Fibroblast of skin of abdomen (primary cell): ENCODE results near the gene TIMP2.
A peak's percentile ranks its signal among the peaks of the same experiment; 100 is the strongest.
"Not testable (repeated sequence)": the region's sequence is repeated elsewhere in the genome, so short reads cannot be mapped to it uniquely, and the experiment has no call there.

Experiments
- DNase-seq: peaks from one replicate; pipeline ENCODE4 v3.0.0-alpha.2; 2013

TIMP2 gene

GRCh38 chr17:78954684-78955083 is 29.5 kb upstream of the TIMP2 start:
- no peak for DNase-seq

DNA sequence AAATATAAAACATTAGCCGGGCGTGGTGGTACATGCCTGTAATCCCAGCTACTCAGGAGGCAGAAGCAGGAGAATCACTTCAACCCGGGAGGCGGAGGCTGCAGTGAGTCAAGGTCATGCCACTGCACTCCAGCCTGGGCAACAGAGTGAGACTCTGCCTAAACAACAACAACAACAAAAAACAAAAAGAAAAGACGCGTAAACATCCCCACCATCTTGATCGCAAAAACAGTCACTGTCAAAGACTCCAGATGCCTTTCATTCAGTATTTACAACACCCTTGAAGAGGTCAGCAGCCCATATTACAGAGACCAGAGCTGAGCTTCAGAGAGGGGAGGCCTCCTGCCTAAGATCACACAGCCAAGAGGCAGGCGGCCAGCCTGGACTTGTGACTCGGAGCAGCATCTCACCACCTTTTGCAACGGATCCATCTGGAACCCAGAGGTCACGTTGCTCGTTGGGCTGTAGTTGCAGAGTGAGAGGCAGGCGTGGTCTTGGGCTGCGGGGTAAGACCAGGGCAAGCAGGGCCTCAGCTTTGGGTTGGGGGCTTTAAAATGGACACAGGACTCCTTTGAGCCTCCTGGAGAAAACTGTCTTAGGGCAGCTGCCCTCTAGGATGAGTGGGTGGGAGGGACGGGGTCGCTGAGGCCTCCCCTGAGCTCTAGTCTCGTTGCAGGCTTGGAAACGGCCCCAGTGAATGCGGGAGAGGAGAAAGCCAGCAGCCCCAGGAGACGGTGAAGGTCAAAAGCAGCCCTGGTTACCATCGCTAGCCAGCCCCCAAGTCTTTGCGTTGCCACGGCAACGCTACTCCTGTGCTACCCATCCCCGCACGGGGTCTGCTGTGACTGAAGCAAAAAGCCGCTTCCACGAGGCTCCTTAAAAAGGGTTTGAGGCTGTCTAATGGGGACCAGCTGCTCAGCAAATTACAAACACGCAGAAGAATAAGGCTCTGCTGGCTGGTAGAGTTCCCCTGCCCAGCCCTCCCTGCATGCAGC is 28.5 kb upstream of the TIMP2 start:
- DNase-seq = peak; percentile 28

- no peak for DNase-seq
Observed at GRCh38 chr17:78952706-78953105, 27.5 kb upstream of the TIMP2 start.

- DNase-seq = peak; percentile 19
Observed at GRCh38 chr17:78951967-78952551, 26.9 kb upstream of the TIMP2 start.

DNA sequence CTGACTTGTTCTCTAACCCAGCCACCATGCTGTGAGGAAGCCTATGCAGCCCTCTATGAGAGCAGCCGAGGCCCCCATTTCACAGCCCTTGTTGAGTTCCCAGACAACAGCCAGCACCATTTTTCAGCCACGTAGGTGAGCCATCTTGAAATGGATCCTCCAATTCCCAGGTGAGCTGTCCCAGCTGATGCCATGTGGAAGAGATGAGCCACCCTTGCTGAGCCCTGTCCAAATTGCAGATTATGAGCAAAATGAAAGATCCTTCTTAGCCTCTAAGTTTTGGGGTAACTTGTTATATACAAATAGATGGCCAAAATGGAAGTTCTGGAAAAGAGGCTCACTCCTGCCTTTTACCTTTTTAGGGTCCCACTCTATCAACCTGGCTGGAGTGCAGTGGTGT is 25.7 kb upstream of the TIMP2 start:
- DNase-seq = no peak

GRCh38 chr17:78947235-78948149 is 22.3 kb upstream of the TIMP2 start:
- no peak for DNase-seq

GRCh38 chr17:78946631-78947030 is 21.4 kb upstream of the TIMP2 start:
- DNase-seq = no peak

- no peak for DNase-seq
Observed at GRCh38 chr17:78946131-78946530, 20.9 kb upstream of the TIMP2 start.

DNA sequence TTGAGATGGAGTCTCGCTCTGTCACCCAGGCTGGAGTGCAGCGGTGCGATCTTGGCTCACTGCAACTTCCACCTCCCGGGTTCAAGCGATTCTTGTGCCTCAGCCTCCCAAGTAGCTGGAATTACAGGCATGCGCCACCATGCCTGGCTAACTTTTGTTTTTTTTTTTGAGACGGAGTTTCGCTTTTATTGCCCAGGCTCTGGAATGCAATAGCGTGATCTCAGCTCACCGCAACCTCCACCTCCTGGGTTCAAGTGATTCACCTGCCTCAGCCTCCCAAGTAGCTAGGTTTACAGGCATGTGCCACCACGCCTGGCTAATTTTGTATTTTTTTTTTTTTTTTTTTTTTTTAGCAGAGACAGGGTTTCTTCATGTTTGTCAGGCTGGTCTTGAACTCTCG is 20.3 kb upstream of the TIMP2 start:
- DNase-seq = not testable (repeated sequence)

GRCh38 chr17:78944956-78945355 is 19.8 kb upstream of the TIMP2 start:
- no peak for DNase-seq

DNA sequence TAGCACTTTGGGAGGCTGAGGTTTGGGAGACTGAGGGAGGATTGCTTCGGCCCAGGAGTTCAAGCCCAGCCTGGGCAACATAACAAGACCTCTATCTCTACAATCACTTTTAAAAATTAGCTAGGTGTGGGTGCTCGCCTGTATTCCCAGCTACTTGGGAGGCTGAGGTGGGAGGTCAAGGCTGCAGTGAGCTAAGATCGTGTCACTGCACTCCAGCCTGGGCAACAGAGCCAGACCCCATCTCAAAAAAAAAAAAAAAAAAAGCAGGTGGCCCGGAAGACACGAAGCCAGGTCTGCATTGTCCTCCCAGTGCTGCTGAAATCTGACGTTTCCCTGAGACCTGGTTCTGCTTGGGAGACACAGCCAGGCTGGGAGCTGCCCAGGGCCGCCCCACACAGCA is 18.8 kb upstream of the TIMP2 start:
- DNase-seq = no peak

DNA sequence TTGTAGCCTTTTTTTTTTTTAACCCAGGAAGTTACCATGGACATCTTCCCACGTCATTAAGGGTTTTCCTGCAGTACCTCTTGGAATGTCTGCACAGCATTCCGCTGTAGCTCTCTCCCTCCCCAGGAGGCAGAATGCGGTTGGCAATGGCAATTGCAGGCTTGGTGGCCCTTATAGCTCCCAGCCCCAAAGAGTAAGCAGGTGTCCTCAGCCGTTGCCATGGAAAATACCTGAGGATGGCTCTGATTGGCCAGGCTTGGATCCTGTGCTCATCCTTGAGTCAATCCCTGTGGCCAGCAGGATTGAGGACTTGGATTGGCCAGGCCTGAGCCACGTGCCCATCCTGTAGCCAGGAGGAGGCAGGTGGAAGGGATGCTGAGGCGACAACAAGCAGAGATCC is 15.5 kb upstream of the TIMP2 start:
- DNase-seq = peak; percentile 75

DNA sequence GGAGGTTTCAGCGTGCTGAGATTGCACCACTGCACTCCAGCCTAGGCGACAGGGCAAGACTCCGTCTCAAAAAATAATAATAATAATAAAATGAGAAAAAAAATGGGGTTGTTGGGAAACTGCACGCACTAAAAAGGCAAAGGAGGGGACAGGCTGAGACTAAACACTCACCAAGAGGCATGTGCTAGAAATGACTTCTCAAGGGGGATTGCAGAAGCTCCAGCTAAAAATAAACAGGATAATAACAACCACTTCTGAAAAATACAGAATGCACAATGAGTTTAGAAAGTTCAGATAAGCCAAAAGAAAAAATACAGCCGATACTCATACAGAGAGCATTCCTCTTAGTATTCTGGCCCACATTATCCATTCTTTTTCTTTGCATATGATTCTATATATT is 15.1 kb upstream of the TIMP2 start:
- DNase-seq = no peak

- DNase-seq = no peak
Observed at GRCh38 chr17:78939615-78940014, 14.4 kb upstream of the TIMP2 start.

- no peak for DNase-seq
Observed at GRCh38 chr17:78937561-78937960, 12.4 kb upstream of the TIMP2 start.

DNA sequence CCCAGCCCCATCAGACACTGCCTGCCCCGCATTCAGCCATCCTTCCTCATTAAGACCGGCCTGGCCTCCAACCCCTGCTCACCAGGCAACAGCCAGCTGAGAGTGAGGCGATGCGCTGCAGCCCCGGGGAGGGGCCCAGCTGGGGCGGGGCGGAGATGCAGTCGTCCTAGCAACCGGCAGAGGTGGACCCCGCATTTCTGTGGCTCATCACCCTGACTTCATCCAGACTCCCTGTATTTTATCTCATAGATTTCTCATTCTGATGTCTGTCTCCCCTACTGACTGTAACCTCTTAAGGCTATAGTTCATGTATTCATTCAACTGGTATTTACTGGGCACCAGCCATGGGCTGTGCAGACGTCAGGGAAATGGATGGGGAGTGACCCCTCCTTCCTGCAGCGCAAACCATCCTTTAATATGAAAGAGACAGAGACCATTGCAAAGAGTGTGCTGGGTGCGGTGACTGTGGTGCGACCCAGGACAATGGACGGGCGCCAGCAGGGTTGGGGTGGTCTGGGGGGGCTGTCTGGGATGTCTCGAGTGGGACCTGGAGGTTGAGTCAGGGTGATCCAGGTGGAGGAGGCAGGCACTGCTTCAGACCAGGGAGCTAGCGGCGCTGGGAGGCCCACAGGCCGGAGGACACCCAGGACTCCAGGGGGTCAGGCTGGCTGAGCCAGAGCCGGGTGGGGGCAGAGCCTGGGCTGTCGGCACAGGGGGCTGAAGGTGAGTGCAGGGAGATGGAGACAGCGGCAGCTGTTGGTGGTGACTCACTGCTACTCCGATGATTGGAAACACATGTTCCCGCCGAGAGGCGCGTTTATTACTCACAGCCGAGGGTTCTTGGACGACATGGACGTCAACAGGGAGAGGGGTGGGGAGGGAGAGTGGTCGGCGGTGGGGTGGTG is 10.5 kb upstream of the TIMP2 start:
- peak; percentile 99 for DNase-seq

DNA sequence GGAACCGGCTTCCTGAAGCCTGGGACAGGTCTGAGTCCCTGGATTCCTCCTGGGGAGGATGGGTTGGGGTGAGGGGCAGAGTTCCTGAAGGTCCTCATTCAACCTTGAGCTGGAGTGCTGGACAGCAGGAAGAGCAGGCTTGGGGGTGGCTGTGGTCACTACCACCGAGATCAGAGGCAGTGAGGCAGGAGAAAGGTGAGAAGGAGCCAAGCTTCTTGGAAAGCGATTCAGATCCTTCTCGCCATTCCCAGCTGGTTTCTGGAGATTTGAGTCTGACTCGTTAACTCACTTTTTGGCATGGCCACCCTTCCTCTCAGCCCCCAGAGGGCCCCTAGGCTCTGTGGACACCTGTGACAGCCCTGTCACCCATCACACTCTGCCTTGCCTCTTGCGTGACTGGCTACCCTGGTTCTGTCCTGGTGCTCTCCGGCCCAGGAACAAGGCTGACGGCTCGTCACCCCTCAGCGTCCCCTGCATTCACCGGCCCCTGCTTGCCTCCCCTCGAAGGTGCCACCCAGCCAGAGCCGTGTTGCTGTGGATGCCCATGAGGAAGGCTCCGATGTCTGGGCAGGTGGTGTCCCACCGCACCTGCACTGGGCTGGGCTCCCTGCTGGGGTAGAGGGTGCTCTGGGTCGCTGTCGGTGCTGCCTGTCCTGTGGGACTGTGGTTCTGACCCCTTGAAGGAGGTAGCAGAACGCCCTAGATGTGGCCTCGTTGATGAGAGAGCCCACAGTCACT is 9.7 kb upstream of the TIMP2 start:
- no peak for DNase-seq

DNA sequence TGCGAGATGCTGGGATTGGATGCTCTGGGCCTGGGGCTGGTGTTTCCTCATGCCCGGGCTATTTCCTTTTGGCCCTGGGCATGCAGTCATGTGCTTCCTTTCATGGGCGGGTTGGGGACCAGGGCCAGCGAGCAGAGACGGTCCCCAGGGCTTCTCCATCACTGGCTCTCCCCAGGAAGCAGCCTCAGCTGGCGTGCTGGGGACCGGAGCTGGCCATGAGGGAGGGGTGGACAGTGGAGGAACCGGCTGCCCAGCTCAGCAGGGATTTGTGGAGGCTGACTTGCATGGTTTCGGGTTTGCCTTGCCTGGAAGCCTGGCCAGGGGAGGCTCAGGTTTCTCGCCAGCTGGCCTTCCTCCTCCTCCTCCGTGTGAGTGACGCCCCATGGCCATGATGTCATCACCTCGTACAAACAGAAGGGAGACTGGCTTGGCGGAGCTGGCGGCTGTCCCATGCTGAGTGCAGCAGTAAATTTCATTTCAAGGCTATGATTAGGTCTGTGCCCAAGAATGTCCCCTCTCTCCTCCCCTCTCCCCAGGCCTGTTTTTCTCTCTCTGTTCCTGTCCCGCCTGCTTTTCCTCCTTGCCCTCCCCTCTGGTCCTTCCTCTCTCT is 8.9 kb upstream of the TIMP2 start:
- peak; percentile 99 for DNase-seq

- peak; percentile 95 for DNase-seq
Observed at GRCh38 chr17:78933025-78933958, 8.1 kb upstream of the TIMP2 start.
